ENCODE data around the gene PKD2.
A peak's percentile ranks its signal among the peaks of the same experiment; 100 is the strongest.

The PKD2 gene

DNA sequence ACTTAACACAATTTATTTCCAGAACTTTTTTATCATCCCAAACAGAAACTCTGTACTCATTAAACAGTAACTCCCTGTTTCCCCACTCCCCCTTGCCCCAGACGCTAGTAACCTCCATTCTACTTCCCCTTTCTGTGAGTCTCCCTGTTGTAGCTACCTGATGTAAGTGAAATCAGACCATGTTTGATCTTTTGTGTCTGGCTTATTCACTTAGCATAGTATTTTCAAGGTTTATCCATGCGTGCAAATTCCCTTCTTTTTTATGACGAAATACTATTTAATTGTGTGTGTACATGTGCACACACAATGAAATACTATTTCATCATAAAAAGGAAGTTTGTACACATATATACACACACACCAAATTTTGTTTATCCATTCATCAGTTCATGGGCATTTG is 5.2 kb downstream of the PKD2 start:
- H3K27ac Mint-ChIP-seq = peak overlapping the region in 2 of 3 experiments; percentile 27 to 39
- no peak overlapping the region for H3K4me3 Mint-ChIP-seq
- TF ChIP-seq, protein P1, sequence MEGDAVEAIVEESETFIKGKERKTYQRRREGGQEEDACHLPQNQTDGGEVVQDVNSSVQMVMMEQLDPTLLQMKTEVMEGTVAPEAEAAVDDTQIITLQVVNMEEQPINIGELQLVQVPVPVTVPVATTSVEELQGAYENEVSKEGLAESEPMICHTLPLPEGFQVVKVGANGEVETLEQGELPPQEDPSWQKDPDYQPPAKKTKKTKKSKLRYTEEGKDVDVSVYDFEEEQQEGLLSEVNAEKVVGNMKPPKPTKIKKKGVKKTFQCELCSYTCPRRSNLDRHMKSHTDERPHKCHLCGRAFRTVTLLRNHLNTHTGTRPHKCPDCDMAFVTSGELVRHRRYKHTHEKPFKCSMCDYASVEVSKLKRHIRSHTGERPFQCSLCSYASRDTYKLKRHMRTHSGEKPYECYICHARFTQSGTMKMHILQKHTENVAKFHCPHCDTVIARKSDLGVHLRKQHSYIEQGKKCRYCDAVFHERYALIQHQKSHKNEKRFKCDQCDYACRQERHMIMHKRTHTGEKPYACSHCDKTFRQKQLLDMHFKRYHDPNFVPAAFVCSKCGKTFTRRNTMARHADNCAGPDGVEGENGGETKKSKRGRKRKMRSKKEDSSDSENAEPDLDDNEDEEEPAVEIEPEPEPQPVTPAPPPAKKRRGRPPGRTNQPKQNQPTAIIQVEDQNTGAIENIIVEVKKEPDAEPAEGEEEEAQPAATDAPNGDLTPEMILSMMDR (IDR thresholded peaks at IDR 0.05; ENCODE audit: unreplicated experiment in 3 of 3) = no peak
- H3K36me3 Mint-ChIP-seq (ENCODE audit: low read depth) = peaks cover 7% of the 10 kb centered on the region
- H3K4me1 Mint-ChIP-seq = peaks cover 34% of the 10 kb centered on the region
- H3K9me3 Mint-ChIP-seq = no peaks in the 10 kb centered on the region
- H3K27me3 Mint-ChIP-seq (ENCODE audit: low read depth) = peaks cover 4% of the 10 kb centered on the region

DNA sequence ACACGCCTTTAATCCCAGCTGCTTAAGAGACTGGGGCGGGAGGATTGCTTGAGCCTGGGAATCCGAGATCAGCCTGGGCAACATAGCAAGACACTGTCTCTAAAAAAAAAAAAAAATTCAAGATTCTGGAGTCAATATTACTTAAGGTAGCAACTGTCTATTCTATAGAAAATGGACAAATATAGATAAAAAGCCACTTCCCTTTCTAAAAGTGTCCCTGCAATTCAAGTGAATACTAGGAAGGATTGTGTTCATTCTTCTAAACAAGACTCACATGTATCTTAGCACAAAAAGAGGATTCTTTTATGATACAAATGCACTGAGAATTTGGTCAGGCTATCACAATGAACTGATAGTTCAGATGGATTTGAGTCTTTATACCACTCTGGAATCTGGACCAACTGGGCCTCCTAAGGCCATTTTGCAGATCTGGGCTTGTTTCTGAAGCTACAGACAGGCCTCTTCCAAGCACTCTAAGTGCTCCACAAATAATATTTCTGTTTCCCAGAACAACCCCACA is 7.0 kb downstream of the PKD2 start:
- TF ChIP-seq, protein P1 (IDR thresholded peaks at IDR 0.05; ENCODE audit: unreplicated experiment in 3 of 3) = no peak
- peaks cover 12% of the 10 kb centered on the region for H3K36me3 Mint-ChIP-seq (ENCODE audit: low read depth)
- no peak overlapping the region for H3K27ac Mint-ChIP-seq
- H3K4me1 Mint-ChIP-seq = peaks cover 36% of the 10 kb centered on the region
- no peaks in the 10 kb centered on the region for H3K9me3 Mint-ChIP-seq
- no peak overlapping the region for H3K4me3 Mint-ChIP-seq
- H3K27me3 Mint-ChIP-seq (ENCODE audit: low read depth) = peaks cover 4% of the 10 kb centered on the region

GRCh38 chr4:88015659-88016295 is 8.3 kb downstream of the PKD2 start:
- Mint-ChIP-seq H3K27ac (peak overlapping the region; percentile 80 to 89 (median 87)), H3K4me3 (no peak overlapping the region)
- TF ChIP-seq, protein P1 (IDR thresholded peaks at IDR 0.05; ENCODE audit: unreplicated experiment in 3 of 3) = no peak

DNA sequence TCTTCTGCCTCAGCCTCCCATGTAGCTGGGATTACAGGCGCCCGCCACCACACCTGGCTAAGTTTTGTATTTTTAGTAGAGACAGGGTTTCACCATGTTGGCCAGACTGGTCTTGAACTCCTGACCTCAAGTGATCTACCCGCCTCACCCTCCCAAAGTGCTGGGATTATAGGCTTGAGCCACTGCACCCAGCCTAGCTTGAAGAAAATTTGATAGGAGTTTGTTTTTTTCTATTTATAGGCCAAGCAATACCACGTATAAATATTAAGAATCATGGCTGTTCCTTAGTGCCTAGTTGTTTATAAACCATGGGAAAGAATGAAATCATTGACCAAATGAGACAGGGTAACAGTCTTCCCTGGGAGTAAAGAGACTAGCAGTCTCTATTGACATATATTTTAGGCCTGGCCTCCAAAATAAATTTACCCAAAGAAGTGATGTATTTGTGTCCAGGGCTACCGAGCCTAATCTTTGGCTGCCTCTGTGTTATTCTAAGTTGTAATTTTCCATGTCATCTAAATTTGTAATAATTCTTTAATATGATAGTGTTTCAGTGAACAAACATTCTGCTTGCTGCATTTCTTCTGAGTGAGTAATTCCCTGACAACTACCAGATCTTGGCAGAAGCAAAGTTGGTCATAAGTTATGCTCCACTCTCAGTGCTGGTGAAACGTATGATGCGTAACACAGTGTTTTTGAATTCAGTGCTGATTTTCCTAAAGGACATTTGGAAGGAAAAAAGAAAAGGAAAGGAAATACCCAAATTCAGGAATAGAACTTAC is 10.3 kb downstream of the PKD2 start:
- peaks cover 7% of the 10 kb centered on the region for H3K27me3 Mint-ChIP-seq (ENCODE audit: low read depth)
- peaks cover 20% of the 10 kb centered on the region for H3K4me1 Mint-ChIP-seq
- TF ChIP-seq, protein P1 (IDR thresholded peaks at IDR 0.05; ENCODE audit: unreplicated experiment in 3 of 3) = no peak
- H3K36me3 Mint-ChIP-seq (ENCODE audit: low read depth) = peaks cover 29% of the 10 kb centered on the region
- no peak overlapping the region for H3K4me3 Mint-ChIP-seq
- H3K27ac Mint-ChIP-seq = peak overlapping the region; percentile 37 to 86 (median 52)
- no peaks in the 10 kb centered on the region for H3K9me3 Mint-ChIP-seq

More at GRCh38 chr4:88015659-88016295, 8.3 kb downstream of the PKD2 start:
- no peaks in the 10 kb centered on the region for H3K9me3 Mint-ChIP-seq
- H3K36me3 Mint-ChIP-seq (ENCODE audit: low read depth) = peaks cover 16% of the 10 kb centered on the region
- peaks cover 4% of the 10 kb centered on the region for H3K27me3 Mint-ChIP-seq (ENCODE audit: low read depth)
- peaks cover 30% of the 10 kb centered on the region for H3K4me1 Mint-ChIP-seq

DNA sequence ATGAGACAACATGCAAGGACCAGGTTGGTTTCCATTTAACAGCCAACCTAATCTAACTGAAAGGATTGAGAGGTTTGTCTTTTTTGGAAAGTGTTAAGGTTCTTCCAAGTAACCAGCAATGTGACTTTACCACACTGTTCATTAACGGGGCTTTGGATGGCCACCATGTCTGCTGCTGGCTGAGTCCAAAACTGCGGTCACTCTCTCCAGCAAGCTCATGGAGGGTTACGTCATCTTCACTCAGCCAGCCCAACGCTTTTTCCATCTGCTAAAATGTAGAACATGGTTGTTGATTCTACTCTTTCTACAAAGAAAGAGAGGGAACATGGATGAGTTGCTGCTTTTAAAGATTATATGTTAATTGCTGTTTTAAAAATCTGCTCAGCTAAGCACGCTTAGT is 11.0 kb downstream of the PKD2 start:
- H3K4me3 Mint-ChIP-seq = peak overlapping the region in 1 of 3 experiments; percentile 6
- H3K36me3 Mint-ChIP-seq (ENCODE audit: low read depth) = peaks cover 35% of the 10 kb centered on the region
- TF ChIP-seq, protein P1 (IDR thresholded peaks at IDR 0.05; ENCODE audit: unreplicated experiment in 3 of 3) = no peak
- peak overlapping the region; percentile 37 to 86 (median 52) for H3K27ac Mint-ChIP-seq
- peaks cover 7% of the 10 kb centered on the region for H3K27me3 Mint-ChIP-seq (ENCODE audit: low read depth)
- peaks cover 20% of the 10 kb centered on the region for H3K4me1 Mint-ChIP-seq
- no peaks in the 10 kb centered on the region for H3K9me3 Mint-ChIP-seq
